HPDE6-E6E7 (cell line): ENCODE data around the gene SUFU.
A peak's percentile ranks its signal among the peaks of the same experiment; 100 is the strongest.
"Not testable (repeated sequence)": the region's sequence is repeated elsewhere in the genome, so short reads cannot be mapped to it uniquely, and the experiment has no call there.

Experiments used
- DNase-seq: peaks from one replicate; pipeline ENCODE4 v3.0.0; 2011; ENCODE audit warnings: missing footprints; ENCODE audit errors: extremely low spot score

The SUFU gene

GRCh38 chr10:102503264-102504178 lies at the start of gene SUFU:
SUFU (plus strand) TSS chr10:102503972; CDS start chr10:102504153, 181 bp downstream.
- peak; percentile 87 for DNase-seq

- DNase-seq = not testable (repeated sequence)
These were observed 48.9 kb upstream of the SUFU start for GRCh38 chr10:102454662-102455487.

- no peak for DNase-seq
These were observed 47.8 kb upstream of the SUFU start for GRCh38 chr10:102455893-102456471.

- DNase-seq = no peak
These were observed 46.1 kb upstream of the SUFU start for GRCh38 chr10:102457591-102458150.

- DNase-seq = no peak
These were observed 45.1 kb upstream of the SUFU start for GRCh38 chr10:102458656-102459055.

- DNase-seq = no peak
These were observed 43.0 kb upstream of the SUFU start for GRCh38 chr10:102460836-102461186.

- DNase-seq = peak; percentile 99
These were observed 42.4 kb upstream of the SUFU start for GRCh38 chr10:102461187-102462054.

GRCh38 chr10:102462512-102463054 lies 41.2 kb upstream of the SUFU start:
- DNase-seq = no peak

- no peak for DNase-seq
These were observed 39.8 kb upstream of the SUFU start for GRCh38 chr10:102463983-102464382.

- DNase-seq = no peak
These were observed 38.3 kb upstream of the SUFU start for GRCh38 chr10:102465466-102465865.

- no peak for DNase-seq
These were observed 36.5 kb upstream of the SUFU start for GRCh38 chr10:102467318-102467717.

GRCh38 chr10:102467971-102468438 lies 35.8 kb upstream of the SUFU start:
- no peak for DNase-seq

- DNase-seq = no peak
These were observed 35.1 kb upstream of the SUFU start for GRCh38 chr10:102468683-102469082.

- no peak for DNase-seq
These were observed 32.9 kb upstream of the SUFU start for GRCh38 chr10:102470579-102471546.

- DNase-seq = no peak
These were observed 30.1 kb upstream of the SUFU start for GRCh38 chr10:102473445-102474331.

- no peak for DNase-seq
These were observed 28.2 kb upstream of the SUFU start for GRCh38 chr10:102475451-102476040.

- DNase-seq = no peak
These were observed 27.2 kb upstream of the SUFU start for GRCh38 chr10:102476466-102477141.
